GM13976 (cell line): ENCODE data around the gene MAD1L1.

Source experiments
- DNase-seq: peaks from one replicate; pipeline ENCODE4 v3.0.0; 2012; ENCODE audit warnings: low spot score
- in situ Hi-C: fragments of 300-500 bp; cut with MboI; formaldehyde crosslinking; loops from one replicate; pipeline ENCODE4 v1.12.0; 2022; ENCODE audit warnings: low sequenced_read_pairs, mixed read lengths, inconsistent platforms; ENCODE audit not compliant: unreplicated experiment
- TF ChIP-seq, protein P1 (sequence below): IDR thresholded peaks from 2 replicates; pipeline ENCODE4 v1.5.1; 2012; ENCODE audit warnings: borderline replicate concordance, mild to moderate bottlenecking; ENCODE audit not compliant: insufficient read depth; ENCODE audit errors: extremely low read depth, missing control alignments, control extremely low read depth

The MAD1L1 gene

GRCh38 chr7:2205036-2205780 lies 27.5 kb downstream of the MAD1L1 start:
- TF ChIP-seq, protein P1, sequence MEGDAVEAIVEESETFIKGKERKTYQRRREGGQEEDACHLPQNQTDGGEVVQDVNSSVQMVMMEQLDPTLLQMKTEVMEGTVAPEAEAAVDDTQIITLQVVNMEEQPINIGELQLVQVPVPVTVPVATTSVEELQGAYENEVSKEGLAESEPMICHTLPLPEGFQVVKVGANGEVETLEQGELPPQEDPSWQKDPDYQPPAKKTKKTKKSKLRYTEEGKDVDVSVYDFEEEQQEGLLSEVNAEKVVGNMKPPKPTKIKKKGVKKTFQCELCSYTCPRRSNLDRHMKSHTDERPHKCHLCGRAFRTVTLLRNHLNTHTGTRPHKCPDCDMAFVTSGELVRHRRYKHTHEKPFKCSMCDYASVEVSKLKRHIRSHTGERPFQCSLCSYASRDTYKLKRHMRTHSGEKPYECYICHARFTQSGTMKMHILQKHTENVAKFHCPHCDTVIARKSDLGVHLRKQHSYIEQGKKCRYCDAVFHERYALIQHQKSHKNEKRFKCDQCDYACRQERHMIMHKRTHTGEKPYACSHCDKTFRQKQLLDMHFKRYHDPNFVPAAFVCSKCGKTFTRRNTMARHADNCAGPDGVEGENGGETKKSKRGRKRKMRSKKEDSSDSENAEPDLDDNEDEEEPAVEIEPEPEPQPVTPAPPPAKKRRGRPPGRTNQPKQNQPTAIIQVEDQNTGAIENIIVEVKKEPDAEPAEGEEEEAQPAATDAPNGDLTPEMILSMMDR, result no peak
- in situ Hi-C loops, result no loop called here
- no peak for DNase-seq

GRCh38 chr7:2204446-2204845 lies 28.3 kb downstream of the MAD1L1 start:
- TF ChIP-seq, protein P1, result no peak
- in situ Hi-C loops, result no loop called here
- no peak for DNase-seq

GRCh38 chr7:2203766-2204300 lies 28.9 kb downstream of the MAD1L1 start:
- DNase-seq, result no peak
- TF ChIP-seq, protein P1, result no peak
- in situ Hi-C loops, result no loop called here

DNA sequence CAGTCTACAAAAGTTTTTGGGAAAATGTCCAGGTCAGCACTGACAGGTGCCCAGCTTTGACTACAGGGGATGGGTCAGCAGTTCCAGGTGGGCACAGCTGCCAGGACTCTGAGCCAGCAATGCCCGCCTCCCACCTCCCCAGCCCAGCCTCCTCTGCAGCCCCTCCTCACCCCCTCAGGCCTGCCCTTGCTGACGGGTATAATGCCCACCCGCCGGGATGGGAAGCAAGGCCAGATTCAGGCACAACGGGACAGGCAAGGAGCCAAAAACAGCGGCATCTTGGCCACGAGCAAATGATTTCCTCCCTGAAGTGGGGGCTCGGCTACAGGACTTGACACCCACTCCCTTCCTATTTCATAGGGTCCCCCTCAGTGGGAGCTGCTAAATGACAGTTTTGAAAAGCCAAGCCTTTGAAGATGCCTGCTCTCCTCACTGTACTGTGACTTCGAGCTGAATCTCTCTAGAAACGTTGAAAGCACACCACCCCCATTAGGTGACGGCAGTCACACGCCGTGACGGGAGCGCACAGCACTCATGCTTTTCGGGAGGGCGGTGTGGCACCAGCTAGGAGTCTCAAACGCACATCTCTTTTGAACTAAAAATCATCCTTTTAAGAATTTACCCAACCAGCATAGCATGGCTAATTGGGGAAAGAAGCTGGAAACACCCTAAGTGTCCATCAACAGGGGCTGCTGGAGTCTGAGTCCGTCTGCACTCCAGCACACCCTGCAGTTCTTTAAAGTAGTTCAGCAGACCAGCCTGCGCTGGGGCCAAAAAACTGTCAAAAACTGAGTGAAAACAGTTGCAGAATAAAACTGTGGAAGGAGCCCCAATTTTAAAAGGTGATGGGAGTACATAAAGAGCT lies 29.6 kb downstream of the MAD1L1 start:
- TF ChIP-seq, protein P1, result no peak
- no peak for DNase-seq
- in situ Hi-C loops, result no loop called here

- in situ Hi-C loops, result no loop called here
- TF ChIP-seq, protein P1, result no peak
- DNase-seq, result no peak
Measured at GRCh38 chr7:2202361-2202761, 30.4 kb downstream of the MAD1L1 start.

- TF ChIP-seq, protein P1, result no peak
- DNase-seq, result no peak
- in situ Hi-C loops, result no loop called here
Measured at GRCh38 chr7:2201686-2202360, 30.9 kb downstream of the MAD1L1 start.
